22Rv1 (cell line): ENCODE results near the gene UNC45B.

Source experiments
- CTCF ChIP-seq: fragments of 450-650 bp; IDR thresholded peaks from 2 replicates; pipeline ENCODE4 v1.5.1; 2017; ENCODE audit warnings: mild to moderate bottlenecking
- ZFX ChIP-seq: fragments of 450-650 bp; IDR thresholded peaks from 2 replicates; pipeline ENCODE4 v1.6.1; 2017; ENCODE audit warnings: antibody characterized with exemption, borderline replicate concordance

DNA sequence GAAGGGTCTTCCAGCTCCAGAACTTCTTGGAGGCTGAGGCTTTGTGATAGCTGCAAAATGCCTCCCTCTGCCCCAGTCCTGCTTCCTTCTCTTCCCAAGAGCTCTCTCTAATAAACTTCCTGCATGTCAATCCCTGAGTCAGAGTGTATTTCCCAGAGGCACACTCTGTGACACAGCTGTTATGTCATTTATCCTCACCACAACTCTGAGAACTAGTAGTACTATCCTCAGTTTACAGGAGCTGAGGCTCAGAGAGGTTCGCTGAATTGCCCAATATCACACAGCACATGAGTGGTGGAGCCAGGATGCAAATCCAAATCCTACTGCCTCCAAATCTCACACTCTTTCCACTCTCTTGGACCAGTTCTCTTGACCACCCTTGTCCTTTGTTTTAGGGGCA, 20.0 kb downstream of the UNC45B start:
- no peak for TF ChIP-seq CTCF
- TF ChIP-seq ZFX: no peak
